Activated CD8-positive, alpha-beta memory T cell treated with anti-CD3 and anti-CD28 coated beads for 24 hours (primary cell): ENCODE measurements around the gene RAB31.

Experiments
- DNase-seq: peaks from one replicate; pipeline ENCODE4 v3.0.0-alpha.2; 2020

RAB31 gene

DNA sequence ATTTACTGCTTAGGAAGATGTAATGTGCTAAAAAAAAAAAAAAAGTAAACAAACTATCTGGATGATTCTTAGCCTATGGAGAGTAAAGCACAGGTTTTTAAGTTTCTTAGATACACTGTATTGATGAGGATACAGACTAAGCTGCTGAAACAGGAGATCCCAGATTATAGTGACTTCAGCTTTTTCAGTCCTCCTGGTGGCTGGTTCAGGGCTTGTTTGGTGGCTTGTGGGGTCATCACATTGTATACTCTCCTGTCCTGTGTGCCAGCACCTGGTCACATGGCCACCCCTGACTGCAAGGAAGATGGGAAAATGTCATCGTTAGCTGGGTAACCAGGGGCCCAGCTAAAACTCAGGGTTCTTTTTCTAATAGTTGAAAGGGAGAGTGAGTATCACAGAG, 31.4 kb downstream of the RAB31 start:
- DNase-seq = no peak

DNA sequence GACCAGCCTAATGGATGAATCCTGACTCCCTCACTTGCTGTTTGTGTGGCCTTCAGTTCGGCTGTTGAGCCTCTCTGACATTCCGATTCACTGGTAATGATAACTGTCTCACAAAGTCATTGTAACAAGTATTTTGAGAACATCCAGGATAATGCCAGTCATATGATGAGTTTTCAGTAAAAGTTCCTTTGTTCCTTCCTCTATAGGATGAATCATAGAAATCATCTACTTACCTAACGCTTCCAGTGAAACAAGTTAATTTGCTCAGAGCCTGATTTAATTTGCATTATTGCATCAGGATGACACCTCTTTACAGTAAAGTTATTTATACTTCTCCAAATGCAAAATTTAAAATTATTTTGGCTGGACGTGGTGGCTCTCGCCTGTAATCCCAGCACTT, 32.0 kb downstream of the RAB31 start:
- no peak for DNase-seq

DNA sequence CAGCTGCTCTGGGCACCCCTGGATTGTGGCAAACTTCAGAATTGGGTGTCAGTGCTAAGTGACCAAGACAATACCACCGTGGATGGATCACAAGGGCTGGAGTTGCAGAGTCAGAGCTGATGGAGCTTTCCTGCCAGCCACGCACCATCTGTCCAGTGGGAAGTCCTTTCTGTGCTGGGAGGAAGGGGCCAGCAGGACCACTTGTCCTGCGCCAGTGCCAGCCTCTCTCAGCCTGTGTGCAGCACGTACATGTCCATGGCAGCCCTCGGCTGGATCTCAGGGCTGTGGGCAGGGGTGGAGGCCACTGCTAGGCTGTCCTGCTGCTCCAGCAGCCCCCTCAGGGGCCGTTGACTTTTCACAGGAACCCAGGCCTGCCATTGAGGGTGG, 33.3 kb downstream of the RAB31 start:
- DNase-seq = no peak

DNA sequence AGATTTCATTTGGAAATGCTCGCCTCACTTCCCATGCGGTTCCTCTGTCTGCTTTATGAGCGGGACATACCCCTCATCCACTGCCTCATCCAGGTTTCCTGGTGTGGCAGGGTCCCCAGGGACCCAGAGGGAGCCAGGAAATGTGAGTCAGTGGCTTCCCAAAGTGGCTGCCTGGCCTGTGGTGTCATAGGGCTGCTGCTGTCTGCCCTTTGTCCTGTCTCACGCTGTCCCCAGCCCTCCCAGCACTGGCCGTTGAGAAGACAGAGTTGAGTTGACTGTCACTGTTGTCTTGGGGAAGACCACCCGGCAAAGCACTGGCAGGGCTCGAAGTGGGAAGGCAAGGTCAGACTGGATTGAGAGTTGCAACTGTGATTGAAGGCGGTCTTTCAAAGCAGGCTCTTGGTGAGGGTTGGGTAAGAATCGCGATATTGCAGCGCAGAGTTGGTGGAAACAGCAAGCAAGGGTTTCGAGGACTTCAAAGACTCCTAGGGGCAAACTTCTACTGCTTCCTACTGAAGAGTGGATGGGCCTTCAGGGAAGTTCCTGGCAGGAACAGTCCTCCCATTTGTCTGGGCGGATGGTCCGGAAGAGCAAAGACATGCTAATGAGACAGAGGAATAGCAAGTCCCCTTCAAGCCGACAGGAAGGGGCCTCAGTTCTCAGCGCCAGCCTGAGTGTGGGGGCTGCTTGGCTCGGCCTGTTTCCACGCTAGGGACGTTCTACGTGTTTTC, 33.9 kb downstream of the RAB31 start:
- DNase-seq = peak; percentile 38

DNA sequence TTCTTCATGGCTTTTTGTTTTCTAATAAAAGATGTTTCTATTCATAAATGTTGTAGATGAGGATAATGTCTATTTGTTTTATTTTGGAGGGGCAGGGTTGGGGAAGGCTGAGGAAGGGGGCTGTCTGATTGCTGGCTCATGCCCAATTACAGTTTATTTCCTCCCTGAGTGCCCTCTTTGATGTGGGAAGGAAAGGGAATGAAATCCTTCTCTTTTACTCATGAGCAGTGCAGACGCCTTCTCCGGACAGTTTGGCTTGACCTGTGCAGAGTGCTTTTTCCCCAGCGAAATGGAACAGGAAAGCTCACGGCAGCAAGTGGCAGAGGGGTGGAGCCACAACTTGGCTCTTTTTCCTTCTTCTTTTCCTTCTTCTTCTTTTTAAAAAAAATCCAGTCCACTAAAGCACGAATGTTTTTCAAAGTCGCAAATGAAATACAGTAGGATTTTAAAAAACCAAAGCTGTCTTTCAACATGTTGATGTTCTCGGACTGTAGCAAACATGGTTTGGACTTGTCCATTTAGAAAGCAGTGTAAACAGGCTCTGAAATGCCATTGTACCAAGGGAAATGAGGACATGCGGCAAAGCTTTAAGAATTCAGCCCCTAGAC, 34.5 kb downstream of the RAB31 start:
- peak; percentile 21 for DNase-seq

DNA sequence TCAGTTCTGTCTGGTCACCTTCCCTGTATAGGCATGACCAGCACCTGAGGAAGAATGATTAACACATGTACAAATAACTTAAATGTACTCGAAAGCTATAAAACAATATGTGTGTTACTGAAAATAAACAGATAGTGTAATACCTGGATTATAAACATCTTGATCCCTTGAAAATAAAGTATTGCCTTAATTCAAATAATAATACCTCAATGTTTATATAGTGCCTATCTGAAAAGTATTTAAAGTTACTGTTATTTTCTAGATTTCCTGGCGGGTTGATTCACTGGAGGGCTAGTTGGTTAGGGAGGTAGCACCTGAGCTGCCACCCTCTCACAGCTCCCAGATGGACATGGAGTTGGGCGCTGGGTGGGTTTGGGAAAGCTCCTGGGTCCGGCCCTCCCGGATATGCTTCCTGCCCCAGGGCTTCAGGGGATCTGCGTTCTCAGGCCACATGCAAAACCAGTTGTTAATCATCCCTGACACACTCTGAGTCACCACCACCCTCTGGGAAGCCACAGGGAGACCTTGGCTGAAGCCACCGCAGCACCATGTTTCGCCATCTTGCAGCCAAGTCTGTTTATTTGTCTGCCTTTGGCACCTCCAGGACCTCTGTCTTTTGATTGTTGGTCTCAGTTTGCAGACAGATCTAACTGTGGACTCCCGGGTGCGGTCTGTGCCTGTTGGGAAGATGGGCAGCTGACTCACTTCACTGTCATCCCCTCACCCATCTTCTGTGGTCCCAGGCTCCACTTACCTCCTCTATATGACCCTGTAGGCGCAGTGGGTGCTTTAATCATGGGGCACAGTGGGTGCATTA, 35.3 kb downstream of the RAB31 start:
- DNase-seq = no peak

DNA sequence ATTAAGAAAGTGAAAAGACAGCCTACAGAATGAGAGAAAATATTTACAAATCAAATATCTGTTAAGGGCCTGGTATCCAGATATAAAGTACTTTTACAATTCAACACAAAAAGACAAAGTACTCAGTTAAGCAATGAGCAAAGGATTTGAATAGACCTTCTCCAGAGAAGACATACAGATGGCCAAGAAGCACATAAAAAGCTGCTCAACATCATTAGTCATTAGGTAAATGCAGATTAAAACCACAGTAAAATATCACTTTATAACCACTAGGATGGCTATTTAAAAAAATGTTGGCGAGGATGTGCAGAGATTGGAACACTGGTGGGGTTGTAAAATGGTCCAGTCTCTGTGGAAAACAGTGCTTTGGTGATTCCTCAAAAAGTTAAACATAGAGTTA, 38.9 kb downstream of the RAB31 start:
- DNase-seq = no peak

DNA sequence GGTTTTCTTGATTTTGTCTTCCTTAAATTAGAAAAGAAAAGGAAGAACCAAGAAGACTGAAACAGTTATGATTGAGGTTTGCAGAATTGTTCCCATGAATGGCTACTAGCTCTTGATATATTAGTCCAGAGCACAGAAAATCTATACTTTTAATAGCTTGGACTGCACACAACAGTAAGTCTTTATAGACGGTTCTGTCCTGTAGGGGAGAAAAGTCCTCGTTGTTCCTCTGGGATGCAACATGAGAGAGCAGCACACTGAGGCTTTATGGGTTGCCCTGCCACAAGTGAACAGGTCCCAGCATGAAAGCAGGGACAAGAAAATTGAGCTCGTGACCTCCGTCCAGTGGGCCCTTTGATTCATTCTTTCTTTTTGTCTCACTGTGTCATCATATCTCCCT, 41.5 kb downstream of the RAB31 start:
- no peak for DNase-seq

DNA sequence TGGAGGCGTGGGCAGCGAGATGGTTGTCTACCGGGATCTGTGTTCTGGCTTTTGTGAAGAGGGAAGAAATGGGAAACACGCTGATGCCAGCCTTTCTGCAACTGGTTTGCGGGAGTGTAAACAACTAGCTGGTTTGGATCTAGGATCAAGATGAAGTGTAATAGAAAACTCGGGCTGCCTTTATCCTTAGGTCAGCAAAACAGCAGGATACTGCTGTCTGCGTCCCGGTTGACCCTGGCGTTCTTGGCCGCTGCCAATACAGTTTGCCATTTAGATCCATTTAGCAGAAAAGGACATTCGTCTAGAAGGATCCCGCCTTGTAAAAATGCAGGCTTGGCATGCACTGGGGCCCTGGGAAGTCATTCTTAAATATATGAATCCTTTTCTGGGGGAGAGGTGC, 42.0 kb downstream of the RAB31 start:
- DNase-seq = no peak

DNA sequence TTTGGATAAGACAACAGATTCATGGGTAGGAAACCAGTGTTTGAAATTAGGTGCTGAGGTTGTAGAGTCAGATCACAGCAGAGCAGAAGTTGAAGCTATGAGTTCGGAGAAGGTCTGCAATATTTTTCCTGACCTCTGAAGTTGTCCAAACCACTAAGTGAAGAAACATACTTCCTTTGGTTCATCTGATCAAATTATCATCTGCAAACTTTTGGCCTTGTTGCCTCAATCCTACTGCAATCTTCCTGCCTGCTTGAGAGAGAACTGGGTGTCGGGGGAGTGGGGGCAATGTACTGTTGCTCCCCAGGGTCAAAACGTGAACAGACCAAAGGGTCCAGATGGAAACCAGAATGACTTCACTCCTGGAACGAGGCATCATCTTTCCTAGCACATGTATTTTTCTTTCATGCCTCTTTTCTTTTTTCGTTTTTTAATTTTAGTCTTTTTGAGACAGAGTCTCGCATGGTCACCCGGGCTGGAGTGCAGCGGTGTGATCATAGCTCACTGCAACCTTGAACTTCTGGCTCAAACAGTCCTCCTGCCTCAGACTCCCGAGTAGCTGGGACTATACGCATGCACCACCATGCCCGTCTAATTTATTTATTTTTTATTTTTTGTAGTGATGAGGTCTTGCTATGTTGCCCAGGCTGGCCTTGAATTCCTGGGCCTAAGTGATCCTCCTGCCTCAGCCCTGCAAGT, 42.7 kb downstream of the RAB31 start:
- no peak for DNase-seq

DNA sequence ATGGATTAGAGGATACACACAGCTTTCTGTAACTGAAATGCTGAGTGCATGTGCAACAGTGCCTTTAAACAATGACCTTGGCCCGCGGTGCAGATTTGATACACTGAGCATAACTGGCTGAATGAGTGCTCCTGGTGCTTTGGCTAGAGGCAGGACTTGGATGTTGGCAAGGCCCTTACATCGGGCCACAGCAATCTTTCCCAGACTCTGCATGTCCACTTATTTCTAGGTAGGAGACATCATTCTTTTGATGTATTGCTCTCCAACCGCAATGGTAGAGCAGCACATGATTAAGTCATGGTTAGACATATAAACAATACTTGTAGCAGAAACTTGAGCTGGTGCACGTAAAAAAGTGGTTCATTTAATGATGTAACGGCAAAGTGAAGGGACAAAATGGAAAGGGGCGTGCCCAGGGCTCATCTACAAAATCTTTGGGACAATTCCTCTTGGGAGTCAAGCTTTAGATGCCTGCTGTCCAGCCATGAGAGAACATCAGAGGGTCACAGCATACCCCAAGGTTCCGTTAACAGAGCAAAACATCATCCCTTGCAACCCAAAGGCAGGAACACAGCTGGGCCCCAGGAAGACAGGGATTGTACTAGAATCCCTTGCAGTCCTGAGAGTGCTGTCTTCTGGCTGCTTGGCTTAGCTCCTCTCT, 43.4 kb downstream of the RAB31 start:
- no peak for DNase-seq

DNA sequence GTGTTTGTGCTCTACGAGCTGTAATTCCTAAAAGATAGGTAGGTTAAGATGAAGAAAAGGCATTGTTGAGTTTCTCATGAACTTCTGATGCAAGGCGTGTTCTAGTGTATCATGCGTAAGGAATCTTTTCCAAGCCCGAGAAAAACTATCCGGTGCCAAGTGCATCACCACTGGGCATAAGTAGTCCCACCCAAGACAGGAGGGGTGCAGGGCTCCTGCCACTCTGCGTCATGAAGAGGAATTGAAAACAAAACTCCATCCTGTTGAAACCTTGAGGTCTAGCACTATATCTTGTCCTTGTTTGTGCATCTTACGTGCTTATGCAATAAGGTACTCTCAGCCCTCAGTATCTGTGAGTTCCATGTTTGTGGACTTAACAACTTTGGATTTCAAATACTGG, 45.7 kb downstream of the RAB31 start:
- no peak for DNase-seq

DNA sequence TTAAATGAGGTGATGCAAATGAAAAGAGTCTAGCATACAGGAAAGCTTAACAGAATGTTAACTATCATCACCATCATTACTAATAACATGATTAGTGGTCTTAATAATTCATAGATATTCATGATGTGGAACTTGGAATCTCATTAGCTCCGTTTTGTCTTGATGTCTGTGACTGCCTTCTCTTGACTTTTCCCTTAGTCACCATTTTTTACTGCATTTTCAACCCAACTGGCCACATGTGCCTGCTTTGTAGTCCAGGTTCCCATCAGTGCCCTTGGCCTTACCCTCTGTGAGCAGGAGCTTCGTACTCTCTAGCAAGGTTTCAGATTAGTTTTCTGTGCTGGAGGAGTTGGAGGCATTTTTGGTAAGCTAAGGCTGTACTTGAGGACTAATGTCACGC, 47.0 kb downstream of the RAB31 start:
- no peak for DNase-seq

DNA sequence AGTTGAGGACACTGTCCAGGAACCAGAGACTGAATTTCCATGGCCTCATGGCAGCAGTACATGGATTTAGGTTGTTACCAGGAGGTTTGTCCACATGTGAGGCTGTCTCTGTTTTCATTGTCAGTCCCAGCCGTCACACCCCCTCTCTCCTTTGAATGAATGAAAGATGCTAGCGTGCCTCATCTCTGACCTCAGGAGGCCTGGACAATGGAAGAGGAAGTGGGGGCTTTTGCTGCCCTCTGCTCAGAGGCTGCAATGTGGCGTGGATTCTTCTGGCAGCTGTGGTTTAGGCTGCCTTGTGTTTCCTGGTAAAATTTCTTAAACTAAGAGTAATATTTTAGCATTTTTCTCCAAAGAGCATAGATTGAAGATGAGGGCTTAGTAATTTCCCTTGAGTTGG, 47.5 kb downstream of the RAB31 start:
- no peak for DNase-seq

DNA sequence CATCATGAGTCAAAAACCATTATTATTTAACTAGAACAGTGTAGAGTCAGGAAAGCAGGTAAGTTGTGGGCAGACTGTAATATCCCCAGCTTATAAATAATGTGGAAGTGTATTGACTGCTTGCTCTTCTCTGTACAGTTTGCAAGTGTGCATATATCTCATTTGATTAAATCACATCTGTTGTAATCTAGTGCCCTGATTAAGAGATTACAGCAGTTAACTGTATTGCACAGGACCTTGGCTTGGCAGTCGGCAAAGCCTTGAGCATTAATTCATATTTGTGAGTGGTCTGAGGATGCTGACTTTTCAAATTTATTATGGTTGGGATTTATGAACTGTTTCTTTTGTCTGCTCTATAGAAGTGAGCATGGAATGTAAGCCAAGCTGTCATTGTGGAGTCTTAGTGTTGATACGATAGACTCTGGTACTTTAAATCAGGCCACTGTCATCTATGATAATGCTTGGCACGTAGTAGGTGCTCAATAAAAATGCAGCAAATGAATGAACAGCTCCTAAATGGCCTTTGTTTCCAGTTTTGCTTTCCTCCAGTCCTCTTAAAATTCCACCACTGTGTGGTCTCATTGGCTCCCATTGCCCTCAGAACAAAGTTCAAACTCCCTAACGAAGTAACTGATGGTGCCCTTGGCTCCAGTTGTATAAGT, 48.3 kb downstream of the RAB31 start:
- DNase-seq = no peak

DNA sequence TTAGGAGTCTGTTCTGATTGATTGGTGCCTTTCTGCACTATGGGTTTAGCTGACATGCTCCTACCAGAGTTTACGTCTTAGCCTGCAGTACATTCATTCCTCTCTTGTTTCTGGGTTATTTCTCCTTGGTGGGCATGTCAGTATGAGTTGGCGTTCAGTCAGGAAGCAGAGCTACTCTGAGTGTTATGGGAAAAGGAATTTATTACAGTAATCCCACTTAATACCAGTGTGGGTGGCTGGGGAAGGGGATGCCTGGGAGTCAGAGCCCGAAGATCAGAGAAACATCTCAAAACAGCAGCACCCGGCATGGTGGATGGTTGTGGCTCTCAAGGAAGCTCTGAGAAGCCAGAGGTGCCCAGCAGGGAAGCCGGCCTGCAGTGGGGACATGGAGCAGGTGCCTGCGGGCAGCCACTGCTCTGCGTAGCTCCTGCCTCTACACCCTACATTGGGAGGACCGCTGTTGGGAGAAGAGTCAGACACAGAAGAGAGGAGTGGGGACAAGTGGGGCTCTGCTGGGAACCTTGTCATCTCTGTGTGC, 48.9 kb downstream of the RAB31 start:
- no peak for DNase-seq

DNA sequence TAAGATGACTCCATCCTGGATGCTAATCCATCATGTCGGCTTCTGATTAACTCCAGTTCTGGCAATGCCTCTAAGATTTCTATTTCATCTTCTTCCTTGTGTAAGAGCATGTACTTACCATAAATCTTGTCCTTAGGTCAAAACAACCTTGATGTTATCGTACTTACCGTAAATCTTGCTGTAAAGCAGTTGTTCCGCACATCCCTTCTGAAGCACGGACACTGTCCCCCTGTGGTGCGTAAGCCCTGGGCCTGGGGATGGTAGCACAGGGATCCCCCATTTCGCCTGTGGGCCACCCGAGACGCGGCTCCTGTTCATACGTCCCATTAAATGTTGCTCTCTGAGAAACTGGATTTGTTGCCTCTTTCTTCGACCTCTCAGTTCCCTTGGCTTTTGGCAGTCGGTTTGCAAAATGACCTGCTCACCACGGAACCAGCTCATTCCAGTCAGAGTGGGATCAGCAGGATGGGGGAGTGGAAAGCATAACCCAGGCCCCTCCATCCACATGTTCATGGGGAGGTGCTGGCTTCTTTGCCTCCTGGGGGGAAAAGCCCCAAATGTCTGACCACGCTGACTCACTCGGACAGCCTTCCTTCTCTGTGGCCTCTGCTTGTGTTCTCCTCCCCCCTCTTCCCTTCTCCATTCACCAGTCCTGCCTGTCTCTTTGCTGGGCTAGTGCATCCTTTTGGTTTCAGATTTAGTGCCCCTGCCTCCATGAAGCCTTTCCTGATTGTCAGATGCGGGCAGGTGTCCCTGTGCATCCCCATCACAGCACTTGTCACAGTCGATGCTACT, 49.9 kb downstream of the RAB31 start:
- no peak for DNase-seq

DNA sequence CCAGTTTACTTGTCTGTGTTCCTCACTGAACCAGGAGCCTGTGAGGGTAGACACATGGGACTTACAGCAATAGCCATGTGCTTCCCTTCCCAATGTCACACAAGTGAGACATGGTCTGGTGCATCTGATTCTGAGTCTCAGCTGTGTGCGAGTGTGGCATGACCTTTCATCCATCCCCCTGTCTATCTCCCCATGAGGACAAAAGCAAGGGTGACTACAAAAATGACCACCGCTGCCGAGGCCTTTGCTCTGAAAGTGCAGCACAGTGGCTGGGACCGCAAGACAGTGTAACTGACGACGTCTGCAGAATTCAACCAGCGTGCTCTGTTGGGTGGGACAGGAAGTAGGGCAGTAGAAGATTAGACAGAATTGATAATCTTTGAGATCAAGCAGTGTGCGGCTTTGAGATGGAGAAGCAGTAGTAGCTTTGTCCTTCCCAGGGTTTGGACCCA, 50.5 kb downstream of the RAB31 start:
- DNase-seq = no peak

DNA sequence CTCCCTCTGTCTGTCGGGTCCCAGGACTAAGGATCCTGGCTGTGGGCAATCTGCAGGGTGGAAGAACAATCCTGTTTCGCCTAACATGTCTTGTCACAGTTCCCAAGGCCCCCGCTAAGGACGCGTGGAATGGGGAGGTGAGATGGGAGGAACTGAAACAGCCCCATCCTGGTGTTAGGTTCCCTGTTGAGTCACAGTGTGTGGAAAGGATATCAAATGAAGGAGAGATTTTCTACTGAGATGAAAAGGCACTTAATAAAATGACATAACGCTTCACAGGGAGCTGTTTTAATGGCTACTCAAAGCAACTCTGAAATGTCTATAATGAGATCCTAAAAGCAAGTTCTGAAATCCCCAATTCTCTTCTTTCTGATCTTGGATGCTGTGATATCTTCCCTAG, 52.5 kb downstream of the RAB31 start:
- no peak for DNase-seq

DNA sequence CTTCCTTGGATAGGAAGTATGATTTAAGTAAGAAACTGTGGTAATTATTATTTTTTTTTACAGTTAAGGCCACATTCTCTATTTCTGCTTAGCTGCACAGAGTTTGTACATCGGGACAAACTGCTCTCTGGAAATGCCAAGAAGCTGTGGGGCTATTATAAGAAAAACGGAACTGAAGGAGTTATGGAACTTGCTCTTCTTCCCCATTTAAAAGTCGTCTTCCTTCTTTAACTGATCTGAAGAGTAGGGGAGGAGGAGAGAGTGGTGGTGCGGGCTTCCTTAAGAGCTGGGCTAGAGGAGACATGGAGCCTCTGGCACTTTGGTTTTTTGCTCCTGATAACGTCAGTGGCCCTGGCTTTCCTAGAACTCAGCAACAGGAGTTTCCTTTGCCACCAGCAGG, 54.4 kb downstream of the RAB31 start:
- DNase-seq = no peak

DNA sequence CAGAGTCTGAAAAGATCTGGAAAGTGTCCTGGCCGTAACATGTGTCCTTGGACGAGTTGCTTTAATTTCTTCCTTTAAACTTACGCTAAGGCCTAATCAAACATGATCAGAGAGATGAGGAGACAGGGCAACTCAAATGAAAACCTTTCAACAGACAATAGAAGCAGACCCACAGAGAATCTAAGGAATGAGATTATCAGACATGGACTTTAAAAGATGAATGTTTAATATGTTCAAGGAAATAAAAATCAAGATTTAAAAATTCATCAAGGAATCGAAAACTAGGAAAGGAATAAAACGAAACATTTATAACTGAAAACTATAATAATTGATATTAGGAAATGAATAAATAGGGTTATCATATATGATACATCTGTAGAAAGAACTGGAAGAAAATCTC, 55.1 kb downstream of the RAB31 start:
- no peak for DNase-seq
